ENCODE results near the gene BCDIN3D.

DNA sequence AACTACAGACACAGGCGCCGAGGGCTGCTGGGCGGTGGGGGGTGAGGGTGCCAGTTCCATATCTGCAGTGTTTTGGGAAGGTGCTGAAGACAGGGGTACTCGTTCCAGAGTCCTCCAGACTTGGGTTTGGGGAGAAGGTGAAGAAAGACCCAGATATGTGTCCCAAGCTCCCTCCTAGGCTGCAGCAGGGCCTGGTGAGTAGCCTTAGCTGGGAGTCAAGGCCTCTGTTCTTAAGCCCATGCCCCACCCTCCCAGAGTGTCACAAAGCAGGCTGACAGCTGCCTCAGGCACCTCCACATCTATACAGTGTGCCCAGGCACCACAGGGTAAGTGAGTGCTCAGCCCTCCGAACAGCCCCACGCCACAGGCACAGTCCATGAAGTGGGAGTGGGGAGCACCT, 19.0 kb downstream of the BCDIN3D start:
- no peak for TF ChIP-seq RAD21 (IDR thresholded peaks at IDR 0.05)
- no peak for TF ChIP-seq MAX (IDR thresholded peaks at IDR 0.05)
- TF ChIP-seq EGR1 (IDR thresholded peaks at IDR 0.05; ENCODE audit: low read depth in 2 of 2): no peak
- no peak for TF ChIP-seq CTCF (IDR thresholded peaks at IDR 0.05; ENCODE audit: low read depth, low read length, missing input control)
